Sigmoid colon (tissue), 3 donors: ENCODE data around the gene DCAF11.

Source experiments
- CTCF ChIP-seq, 4 experiments: fragments of 450-650 bp in 3 of 4; fragments of 200-600 bp in 1 of 4; IDR thresholded peaks; one replicate each; pipeline ENCODE4 v1.5.1; 2016 to 2019; ENCODE audit warnings: antibody characterized with exemption in 4 of 4, mild to moderate bottlenecking in 3 of 4, moderate library complexity in 2 of 4
- POLR2A ChIP-seq, 2 donors: fragments of 450-650 bp; IDR thresholded peaks; one replicate each; pipeline ENCODE4 v1.6.1; 2016; ENCODE audit warnings: antibody characterized with exemption in 2 of 2, mild to moderate bottlenecking in 2 of 2, moderate library complexity in 2 of 2

- TF ChIP-seq CTCF (IDR thresholded peaks at IDR 0.05) (no peak), POLR2A (IDR thresholded peaks at IDR 0.05) (no peak)
Observed at GRCh38 chr14:24085215-24085614, 29.4 kb upstream of the DCAF11 start.
